Thoracic aorta (tissue), 2 donors: ENCODE results near the gene RANBP17. TPM values are rescaled to one million over a fixed set of nuclear protein-coding genes. Genes with fewer than 3 reads are reported as not detected.

Source experiments
- ATAC-seq: fragments of 150-250 bp; one replicate; pipeline ENCODE4 v1.8.0; 2017; ENCODE audit warnings: low read depth; ENCODE audit not compliant: insufficient number of reproducible peaks, low FRiP score
- DNase-seq: peaks from one replicate; pipeline ENCODE4 v3.0.0-alpha.2; 2020; ENCODE audit warnings: low spot score
- H3K27ac ChIP-seq, 2 donors: fragments of 200-600 bp; sonication (generic); 1 replicate in 1 of 2; 2 replicates in 1 of 2; pipeline ENCODE4 v1.5.1; 2016; ENCODE audit warnings: mild to moderate bottlenecking in 2 of 2, moderate library complexity in 2 of 2
- H3K27me3 ChIP-seq: fragments of 200-600 bp; sonication (generic); replicated peaks from 2 replicates; pipeline ENCODE4 v1.6.0; 2016; ENCODE audit warnings: mild to moderate bottlenecking; ENCODE audit not compliant: insufficient read depth
- H3K36me3 ChIP-seq: fragments of 200-600 bp; sonication (generic); one replicate; pipeline ENCODE4 v1.5.1; 2016
- H3K4me1 ChIP-seq, 2 donors: fragments of 200-600 bp; sonication (generic); 1 replicate in 1 of 2; 2 replicates in 1 of 2; pipeline versions ENCODE4 v1.5.1 to v1.6.0; 2016; ENCODE audit warnings: low read depth in 2 of 2, mild to moderate bottlenecking in 1 of 2; ENCODE audit not compliant: control insufficient read depth in 1 of 2
- H3K4me3 ChIP-seq: fragments of 200-600 bp; sonication (generic); 2 replicates; pipeline ENCODE4 v1.5.1; 2016; ENCODE audit warnings: mild to moderate bottlenecking
- H3K9me3 ChIP-seq: fragments of 200-600 bp; sonication (generic); 2 replicates; pipeline ENCODE4 v1.5.1; 2016
- total RNA-seq, 2 donors: library from RNA; depleted of rRNA; stranded (reverse); fragments of >200 nt; gene quantifications; one replicate each; pipeline versions ENCODE4 v1.1.0 to v1.2.3, GENCODE V29; 2016
- TF ChIP-seq, protein P1 (sequence below): fragments of 200-600 bp; sonication (generic); IDR thresholded peaks from one replicate; pipeline ENCODE4 v1.5.1; 2019; ENCODE audit warnings: antibody characterized with exemption

RANBP17 gene
- total RNA-seq, 2 donors from 2014 or later: 8.4 to 31.1 TPM

DNA sequence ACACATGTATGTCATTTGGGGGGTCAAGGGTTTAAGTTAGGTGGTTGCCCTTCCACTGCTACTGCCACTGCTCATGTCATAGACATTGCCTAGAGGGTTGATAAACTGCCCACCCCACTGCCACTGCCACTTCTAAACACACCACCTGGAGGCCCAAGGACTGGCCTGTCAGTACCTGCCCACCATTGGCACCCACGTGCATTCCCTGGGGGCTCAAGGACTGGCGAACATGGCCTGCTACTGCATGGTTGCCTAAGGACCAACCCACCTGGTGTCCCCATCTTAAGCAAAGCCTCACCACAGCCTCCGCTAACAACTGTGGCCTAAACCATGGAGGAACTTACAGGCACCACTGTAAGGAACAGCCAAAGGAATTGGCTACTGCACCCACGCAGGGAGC lies 261.6 kb downstream of the RANBP17 start:
- H3K27ac ChIP-seq: no peak overlapping the region
- DNase-seq: no peak
- ATAC-seq: no peak
- no peaks in the 10 kb centered on the region for H3K27me3 ChIP-seq
- H3K36me3 ChIP-seq: no peaks in the 10 kb centered on the region
- no peaks in the 10 kb centered on the region for H3K9me3 ChIP-seq
- TF ChIP-seq, protein P1, sequence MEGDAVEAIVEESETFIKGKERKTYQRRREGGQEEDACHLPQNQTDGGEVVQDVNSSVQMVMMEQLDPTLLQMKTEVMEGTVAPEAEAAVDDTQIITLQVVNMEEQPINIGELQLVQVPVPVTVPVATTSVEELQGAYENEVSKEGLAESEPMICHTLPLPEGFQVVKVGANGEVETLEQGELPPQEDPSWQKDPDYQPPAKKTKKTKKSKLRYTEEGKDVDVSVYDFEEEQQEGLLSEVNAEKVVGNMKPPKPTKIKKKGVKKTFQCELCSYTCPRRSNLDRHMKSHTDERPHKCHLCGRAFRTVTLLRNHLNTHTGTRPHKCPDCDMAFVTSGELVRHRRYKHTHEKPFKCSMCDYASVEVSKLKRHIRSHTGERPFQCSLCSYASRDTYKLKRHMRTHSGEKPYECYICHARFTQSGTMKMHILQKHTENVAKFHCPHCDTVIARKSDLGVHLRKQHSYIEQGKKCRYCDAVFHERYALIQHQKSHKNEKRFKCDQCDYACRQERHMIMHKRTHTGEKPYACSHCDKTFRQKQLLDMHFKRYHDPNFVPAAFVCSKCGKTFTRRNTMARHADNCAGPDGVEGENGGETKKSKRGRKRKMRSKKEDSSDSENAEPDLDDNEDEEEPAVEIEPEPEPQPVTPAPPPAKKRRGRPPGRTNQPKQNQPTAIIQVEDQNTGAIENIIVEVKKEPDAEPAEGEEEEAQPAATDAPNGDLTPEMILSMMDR: no peak
- no peak overlapping the region for H3K4me3 ChIP-seq
- H3K4me1 ChIP-seq: no peaks in the 10 kb centered on the region

DNA sequence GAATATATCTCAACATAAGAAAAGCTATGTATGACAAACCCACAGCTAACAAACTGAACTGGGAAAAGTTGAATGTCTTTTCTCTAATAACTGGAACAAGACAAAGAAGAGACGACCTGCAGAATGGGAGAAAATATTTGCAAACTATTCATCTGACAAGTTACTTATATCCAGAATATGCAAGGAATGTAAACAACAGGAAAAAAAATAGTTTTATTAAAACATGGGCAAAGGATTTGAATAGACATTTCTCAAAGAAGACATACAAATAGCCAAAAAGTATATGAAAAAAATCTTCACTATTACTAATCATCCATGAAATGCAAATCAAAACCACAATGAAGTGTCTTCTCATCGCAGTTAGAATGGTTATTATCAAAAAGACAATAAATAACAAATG lies 265.5 kb downstream of the RANBP17 start:
- H3K27me3 ChIP-seq: no peaks in the 10 kb centered on the region
- H3K27ac ChIP-seq: no peak overlapping the region
- no peak overlapping the region for H3K4me3 ChIP-seq
- H3K36me3 ChIP-seq: no peaks in the 10 kb centered on the region
- DNase-seq (no peak), ATAC-seq (no peak)
- no peaks in the 10 kb centered on the region for H3K4me1 ChIP-seq
- H3K9me3 ChIP-seq: no peaks in the 10 kb centered on the region
- TF ChIP-seq, protein P1: no peak

DNA sequence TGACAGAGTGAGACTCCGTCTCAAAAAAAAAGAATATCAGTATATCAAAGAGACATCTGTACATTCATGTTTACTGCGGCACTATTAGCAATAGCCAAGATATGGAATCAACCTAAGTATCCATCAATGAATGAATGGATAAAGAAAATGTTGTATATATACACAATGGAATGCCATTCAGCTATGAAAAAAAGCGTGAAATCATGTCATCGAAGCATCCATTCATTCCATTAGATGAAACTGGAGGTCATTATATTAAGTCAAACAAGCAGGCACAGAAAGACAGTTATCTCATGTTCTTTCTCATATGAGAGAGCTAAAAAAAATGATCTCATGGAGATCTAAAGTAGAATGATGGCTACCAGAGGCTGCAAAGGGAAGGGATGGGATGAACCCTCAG lies 266.3 kb downstream of the RANBP17 start:
- TF ChIP-seq, protein P1: no peak
- no peak for ATAC-seq

DNA sequence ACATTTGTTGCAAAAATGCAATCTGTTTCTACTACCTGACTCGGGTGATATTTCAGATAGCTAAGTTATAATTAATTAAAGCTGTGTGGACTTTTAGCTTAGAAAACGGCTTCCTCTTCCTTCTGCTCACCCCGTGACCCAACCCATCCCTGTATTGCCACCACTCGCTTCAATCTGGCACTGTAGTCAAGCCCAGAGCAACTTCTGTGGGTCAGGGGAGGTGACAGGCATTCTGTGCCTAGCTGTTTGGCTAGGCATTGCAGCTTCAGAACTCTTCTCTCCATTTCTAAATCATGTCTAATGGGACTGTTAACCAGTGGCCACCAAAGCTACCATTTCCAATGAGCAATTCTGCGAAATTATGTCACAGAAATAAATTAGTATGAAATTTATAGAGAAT lies 267.5 kb downstream of the RANBP17 start:
- no peak overlapping the region for H3K4me3 ChIP-seq
- TF ChIP-seq, protein P1: no peak
- ATAC-seq (no peak), DNase-seq (no peak)
- no peaks in the 10 kb centered on the region for H3K27me3 ChIP-seq
- no peaks in the 10 kb centered on the region for H3K9me3 ChIP-seq
- H3K4me1 ChIP-seq: no peaks in the 10 kb centered on the region
- no peak overlapping the region for H3K27ac ChIP-seq
- H3K36me3 ChIP-seq: no peaks in the 10 kb centered on the region

More for the DNA sequence above, 266.3 kb downstream of the RANBP17 start:
- Histone ChIP-seq H3K36me3 (no peaks in the 10 kb centered on the region), H3K4me1 (no peaks in the 10 kb centered on the region), H3K4me3 (no peak overlapping the region), H3K27me3 (no peaks in the 10 kb centered on the region), H3K9me3 (no peaks in the 10 kb centered on the region), H3K27ac (no peak overlapping the region)
- DNase-seq: no peak

DNA sequence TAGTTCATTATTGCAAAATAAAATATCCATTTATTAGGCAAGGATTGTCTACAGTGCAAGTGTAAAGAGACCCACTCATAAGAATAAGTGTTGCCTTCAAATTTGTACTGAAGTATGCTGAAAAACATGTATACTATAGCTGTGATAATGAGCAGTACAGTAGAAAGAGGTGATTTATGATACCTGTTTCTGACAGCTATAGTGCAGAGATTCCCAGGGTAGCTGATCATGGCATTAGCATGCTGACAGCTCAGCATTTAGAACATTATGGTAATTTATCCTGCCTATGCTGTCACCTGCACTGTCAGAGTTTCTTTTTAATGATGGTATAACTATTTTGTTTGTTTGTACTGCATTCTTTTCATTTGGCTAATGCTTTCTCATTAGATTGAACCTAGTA lies 269.7 kb downstream of the RANBP17 start:
- TF ChIP-seq, protein P1: no peak
- Histone ChIP-seq H3K36me3 (no peaks in the 10 kb centered on the region), H3K27ac (no peak overlapping the region), H3K9me3 (no peaks in the 10 kb centered on the region), H3K27me3 (no peaks in the 10 kb centered on the region), H3K4me1 (no peaks in the 10 kb centered on the region), H3K4me3 (no peak overlapping the region)
- ATAC-seq (no peak), DNase-seq (no peak)
